HepG2 (cell line): ENCODE results near the gene KARS1. TPM values are rescaled to one million over a fixed set of nuclear protein-coding genes. Genes with fewer than 3 reads are reported as not detected.

ENCODE experiments used
- ATAC-seq: fragments of 200-7000 bp; cut with Tn5 transposase; 3 replicates; pipeline ENCODE4 v1.9.1; 2020; ENCODE audit warnings: mild to moderate bottlenecking, moderate library complexity
- BruUV-seq: library from RNA; stranded (reverse); fragments of 400-500 nt; replicated peaks from 2 replicates; lab custom pipeline; 2021; lab: Mats Ljungman, UMichigan
- CTCF ChIA-PET: fragments of 300-600 bp; formaldehyde crosslinking; extraction: SDS; loops from one replicate; lab custom pipeline; 2021; ENCODE audit warnings: low total read pairs, inconsistent platforms, low intra/inter-chr PET ratio; lab: Yijun Ruan, JAX
- POLR2A ChIA-PET: fragments of 350-600 bp; sonication (Branson Sonifier 250); formaldehyde crosslinking; loops from one replicate; lab custom pipeline; 2020; ENCODE audit warnings: antibody characterized with exemption, inconsistent platforms; lab: Yijun Ruan, JAX
- DNase-seq: peaks from one replicate; pipeline ENCODE4 v3.0.0-alpha.2; 2015; ENCODE audit warnings: low spot score
- FAIRE-seq: peaks from 3 replicates; lab custom pipeline; 2011; peaks lifted over from hg19 to GRCh38; lab: Jason Lieb, UNC
- H2AFZ ChIP-seq: one replicate; pipeline ENCODE4 v1.6.1; 2011; ENCODE audit warnings: low read length, inconsistent platforms
- H3K27ac ChIP-seq: fragments of 300-600 bp; 3 replicates; pipeline ENCODE4 v1.8.0; 2011; ENCODE audit warnings: mixed run types, mild to moderate bottlenecking, mixed read lengths, low read length, inconsistent platforms; ENCODE audit not compliant: insufficient read depth; ENCODE audit errors: extremely low read length
- H3K27me3 ChIP-seq, 2 experiments: fragments of 200-600 bp in 1 of 2; 2 replicates in 1 of 2; 3 replicates in 1 of 2; pipeline versions ENCODE4 v1.6.0 to v1.8.0; 2011; ENCODE audit warnings: low read length in 2 of 2, mild to moderate bottlenecking in 2 of 2, moderate library complexity in 2 of 2, inconsistent platforms in 1 of 2; ENCODE audit not compliant: insufficient read depth in 2 of 2, control insufficient read depth in 1 of 2
- H3K36me3 ChIP-seq, 2 experiments: fragments of 200-600 bp in 1 of 2; replicated peaks in 1 of 2; 2 replicates in 1 of 2; 3 replicates in 1 of 2; pipeline versions ENCODE4 v1.5.1 to v1.8.0; 2011; ENCODE audit warnings: low read length in 2 of 2, inconsistent platforms in 1 of 2; ENCODE audit not compliant: insufficient read depth in 2 of 2, control insufficient read depth in 1 of 2
- H3K4me1 ChIP-seq: 2 replicates; pipeline ENCODE4 v1.5.1; 2012; ENCODE audit warnings: low read length, inconsistent platforms; ENCODE audit not compliant: insufficient read depth
- H3K4me2 ChIP-seq: 2 replicates; pipeline ENCODE4 v1.6.0; 2011; ENCODE audit warnings: low read depth, low read length, inconsistent platforms
- H3K4me3 ChIP-seq, 3 experiments: fragments of 200-600 bp in 1 of 3; sonication (generic), shearing (Covaris generic) in 1 of 3; replicated peaks in 1 of 3; 2 replicates each; pipeline ENCODE4 v1.5.1; 2011 to 2016; ENCODE audit warnings: low read length in 3 of 3, inconsistent platforms in 2 of 3, low read depth in 2 of 3, mild to moderate bottlenecking in 2 of 3, control low read depth in 1 of 3, mixed read lengths in 1 of 3; ENCODE audit not compliant: insufficient read depth in 1 of 3
- H3K79me2 ChIP-seq: one replicate; pipeline ENCODE4 v1.6.1; 2011; ENCODE audit warnings: low read length, inconsistent platforms; ENCODE audit not compliant: insufficient read depth
- H3K9ac ChIP-seq: 2 replicates; pipeline ENCODE4 v1.6.0; 2011; ENCODE audit warnings: mild to moderate bottlenecking, low read depth, low read length, inconsistent platforms; ENCODE audit not compliant: insufficient read depth
- H3K9me3 ChIP-seq: 2 replicates; pipeline ENCODE4 v1.5.1; 2012; ENCODE audit warnings: mild to moderate bottlenecking, low read length
- H4K20me1 ChIP-seq: 2 replicates; pipeline ENCODE4 v1.6.0; 2011; ENCODE audit warnings: inconsistent platforms, mild to moderate bottlenecking, low read length, moderate library complexity; ENCODE audit not compliant: insufficient read depth
- CREM ChIP-seq, 2 experiments: sonication (generic) in 1 of 2; formaldehyde crosslinking in 1 of 2; IDR thresholded peaks; 2 replicates each; pipeline versions ENCODE4 v1.4.0 to v1.6.1; 2016 to 2020; ENCODE audit warnings: antibody characterized with exemption in 1 of 2, mild to moderate bottlenecking in 1 of 2, missing genetic modification reagents in 1 of 2
- FOXK2 ChIP-seq: fragments of 450-650 bp; IDR thresholded peaks from 2 replicates; pipeline ENCODE4 v1.6.1; 2016
- GFI1 ChIP-seq: sonication (generic); formaldehyde crosslinking; IDR thresholded peaks from 2 replicates; pipeline ENCODE4 v1.5.0; 2020; ENCODE audit warnings: missing genetic modification reagents, mild to moderate bottlenecking, borderline replicate concordance
- GLI4 ChIP-seq: sonication (generic); formaldehyde crosslinking; IDR thresholded peaks from 2 replicates; pipeline ENCODE4 v1.5.1; 2020; ENCODE audit warnings: missing genetic modification reagents, mild to moderate bottlenecking, moderate library complexity, borderline replicate concordance
- HHEX ChIP-seq: IDR thresholded peaks from 2 replicates; pipeline ENCODE4 v1.6.1; 2016; ENCODE audit warnings: control low read depth
- IKZF4 ChIP-seq: sonication (generic); formaldehyde crosslinking; IDR thresholded peaks from 2 replicates; pipeline ENCODE4 v1.5.1; 2020; ENCODE audit warnings: borderline replicate concordance, mild to moderate bottlenecking, low read depth, missing genetic modification reagents; ENCODE audit errors: not compliant biosample characterization
- JUN ChIP-seq: sonication (generic); formaldehyde crosslinking; IDR thresholded peaks from 2 replicates; pipeline ENCODE4 v1.4.0; 2020; ENCODE audit warnings: mild to moderate bottlenecking, missing genetic modification reagents
- MEF2D ChIP-seq: sonication (generic); formaldehyde crosslinking; IDR thresholded peaks from 2 replicates; pipeline ENCODE4 v1.5.1; 2020; ENCODE audit warnings: mild to moderate bottlenecking, missing genetic modification reagents
- RELA ChIP-seq: sonication (generic); formaldehyde crosslinking; IDR thresholded peaks from 2 replicates; pipeline ENCODE4 v1.4.0; 2020; ENCODE audit warnings: missing genetic modification reagents
- SATB2 ChIP-seq: sonication (generic); formaldehyde crosslinking; IDR thresholded peaks from 2 replicates; pipeline ENCODE4 v1.5.0; 2020; ENCODE audit warnings: missing genetic modification reagents
- SMARCC2 ChIP-seq: fragments of 450-650 bp; IDR thresholded peaks from 2 replicates; pipeline ENCODE4 v1.6.1; 2017; ENCODE audit warnings: antibody characterized with exemption, mild to moderate bottlenecking
- U2AF1 ChIP-seq: fragments of 200-400 bp; formaldehyde crosslinking; optimal IDR thresholded peaks from 2 replicates; pipeline ENCODE3; 2017; ENCODE audit warnings: mild to moderate bottlenecking, low read depth, low read length
- U2AF2 ChIP-seq: fragments of 200-400 bp; formaldehyde crosslinking; IDR thresholded peaks from 2 replicates; pipeline ENCODE4 v1.6.1; 2017; ENCODE audit warnings: low read depth, mild to moderate bottlenecking, low read length
- ZBTB38 ChIP-seq: sonication (generic); formaldehyde crosslinking; IDR thresholded peaks from 2 replicates; pipeline ENCODE4 v1.5.1; 2020; ENCODE audit warnings: mild to moderate bottlenecking, missing genetic modification reagents
- ZFP1 ChIP-seq: IDR thresholded peaks from 2 replicates; pipeline ENCODE4 v1.6.1; 2016
- ZNF10 ChIP-seq: sonication (generic); formaldehyde crosslinking; IDR thresholded peaks from 2 replicates; pipeline ENCODE4 v1.4.0; 2020; ENCODE audit warnings: mild to moderate bottlenecking, low read depth, missing genetic modification reagents, borderline replicate concordance
- ZNF431 ChIP-seq: sonication (generic); formaldehyde crosslinking; IDR thresholded peaks from 2 replicates; pipeline ENCODE4 v1.9.0; 2022; ENCODE audit warnings: missing genetic modification reagents, low read depth, mild to moderate bottlenecking, borderline replicate concordance
- ZNF792 ChIP-seq: IDR thresholded peaks from 2 replicates; pipeline ENCODE4 v1.6.1; 2016
- WGBS: methylation state at CpG from one replicate; pipeline ENCODE4 v1.1.6; 2017; ENCODE audit warnings: low lambda C conversion rate; 5-methylcytosine and 5-hydroxymethylcytosine counted together
- in situ Hi-C: cut with HindIII; loops from 2 replicates; pipeline ENCODE4 v1.10.0; 2017; ENCODE audit warnings: low pct_unique_long_range_greater_than_20kb; ENCODE audit not compliant: extremely low pct_ligation_motif_present
- intact Hi-C: fragments of 100-400 bp; cut with micrococcal nuclease; formaldehyde crosslinking; loops from one replicate; pipeline ENCODE4 v1.10.0; 2022; ENCODE audit not compliant: unreplicated experiment
- polyA plus RNA-seq, 8 experiments: library from polyadenylated mRNA; depleted of rRNA in 3 of 8; stranded (reverse) in 7 of 8; unstranded in 1 of 8; fragments of >200 nt; fragmentation: Illumina TruSeq in 4 of 8; extraction: Trizol in 4 of 8; gene quantifications; 2 replicates each; pipeline versions ENCODE4 v1.2.1 to v1.2.3, GENCODE V29; 2011 to 2016; ENCODE audit warnings: low read depth in 4 of 8, missing spikeins in 1 of 8, mixed read lengths in 1 of 8; ENCODE audit not compliant: insufficient read depth in 1 of 8
- total RNA-seq, 5 experiments: library from RNA; depleted of rRNA; stranded (reverse); fragments of >200 nt; fragmentation: Illumina TruSeq; extraction: Trizol; gene quantifications; 2 replicates each; pipeline ENCODE4 v1.2.3, GENCODE V29; 2016; ENCODE audit warnings: low read depth in 1 of 5

KARS1 gene
- total and polyA plus RNA-seq, 2 of the 13 experiments (the other 11 are each of a cell fraction or from before 2014, with no cell fraction given), result 141 to 276 TPM

GRCh38 chr16:75628351-75628750 is 19.1 kb downstream of the KARS1 start:
- in situ Hi-C loops, result no loop called here
- Histone ChIP-seq H3K4me2 (no peak overlapping the region), H3K79me2 (no peaks in the 10 kb centered on the region), H3K9me3 (no peaks in the 10 kb centered on the region), H3K9ac (no peak overlapping the region), H3K4me3 (no peak overlapping the region), H2AFZ (no peak overlapping the region), H3K4me1 (peaks cover 22% of the 10 kb centered on the region; the same call in 1 of the 2 replicates), H3K27me3 (no peaks in the 10 kb centered on the region), H4K20me1 (no peaks in the 10 kb centered on the region), H3K27ac (no peak overlapping the region), H3K36me3 (peaks cover 39 to 62% of the 10 kb centered on the region in 2 experiments)
- POLR2A ChIA-PET, result no interaction called here
- TF ChIP-seq U2AF2 (no peak), FOXK2 (no peak), U2AF1 (no peak), ZNF10 (CRISPR knock-in tag) (no peak), IKZF4 (CRISPR knock-in tag) (no peak), ZNF431 (CRISPR knock-in tag) (no peak), SATB2 (CRISPR knock-in tag) (no peak), ZBTB38 (no peak)
- no TSS peak for BruUV-seq
- ATAC-seq (no peak), DNase-seq (no peak), FAIRE-seq (no peak)
- CTCF ChIA-PET, result no interaction called here
- intact Hi-C loops, result no loop called here
- 100% methylated on average over 4 of the region's 4 CpGs for WGBS

GRCh38 chr16:75627851-75628250 is 19.6 kb downstream of the KARS1 start:
- Histone ChIP-seq H3K4me2 (no peak overlapping the region), H3K79me2 (no peaks in the 10 kb centered on the region), H3K4me1 (peaks cover 19% of the 10 kb centered on the region; the same call in 1 of the 2 replicates), H4K20me1 (no peaks in the 10 kb centered on the region), H3K27me3 (no peaks in the 10 kb centered on the region; a peak in 1 of 5 replicates), H3K9ac (no peak overlapping the region), H3K9me3 (no peaks in the 10 kb centered on the region), H2AFZ (no peak overlapping the region), H3K27ac (no peak overlapping the region), H3K36me3 (peaks cover 39 to 57% of the 10 kb centered on the region in 2 experiments), H3K4me3 (no peak overlapping the region)
- in situ Hi-C loops, result no loop called here
- 93% methylated on average over 3 of the region's 3 CpGs for WGBS
- POLR2A ChIA-PET, result no interaction called here
- CTCF ChIA-PET, result no interaction called here
- FAIRE-seq (no peak), ATAC-seq (no peak), DNase-seq (no peak)
- intact Hi-C loops, result no loop called here
- TF ChIP-seq JUN (CRISPR knock-in tag) (no peak), GFI1 (CRISPR knock-in tag) (no peak), CREM (IDR thresholded peaks at IDR 0.05) (no peak), CREM (CRISPR knock-in tag; IDR thresholded peaks at IDR 0.05) (no peak), ZNF792 (no peak), MEF2D (CRISPR knock-in tag) (no peak), SMARCC2 (no peak), ZFP1 (CRISPR knock-in tag) (no peak), HHEX (CRISPR knock-in tag) (no peak), RELA (CRISPR knock-in tag) (no peak), GLI4 (CRISPR knock-in tag) (no peak)
- BruUV-seq, result no TSS peak
